Endothelial cell of umbilical vein (primary cell): ENCODE measurements around the gene DYNC2LI1. TPM values are rescaled to one million over a fixed set of nuclear protein-coding genes. Genes with fewer than 3 reads are reported as not detected.

ENCODE experiments used
- BruUV-seq: library from RNA; stranded (reverse); fragments of 400-500 nt; replicated peaks from 2 replicates; lab custom pipeline; 2021; lab: Mats Ljungman, UMichigan
- CTCF ChIA-PET: fragments of 300-600, 350-600 bp; sonication (Branson Sonifier 250); formaldehyde crosslinking; loops from one replicate; lab custom pipeline; 2021; ENCODE audit warnings: antibody characterized with exemption, inconsistent platforms; lab: Charles Lee
- POLR2A ChIA-PET: fragments of 300-600, 350-600 bp; sonication (Branson Sonifier 250); formaldehyde crosslinking; loops from one replicate; lab custom pipeline; 2021; ENCODE audit warnings: antibody characterized with exemption, inconsistent platforms; lab: Charles Lee
- DNase-seq: peaks from one replicate; pipeline ENCODE4 v3.0.0-alpha.2; 2011; ENCODE audit warnings: low read depth, low spot score
- FAIRE-seq: peaks from 2 replicates; lab custom pipeline; 2011; peaks lifted over from hg19 to GRCh38; lab: Jason Lieb, UNC
- H2AFZ ChIP-seq: 2 replicates; pipeline ENCODE4 v1.6.0; 2012; ENCODE audit warnings: low read depth, low read length, control low read depth, inconsistent platforms
- H3K27ac ChIP-seq: 2 replicates; pipeline ENCODE4 v1.5.1; 2011; ENCODE audit warnings: low read depth, mild to moderate bottlenecking, control low read depth, low read length, moderate library complexity; ENCODE audit not compliant: insufficient read depth
- H3K27me3 ChIP-seq, 2 experiments: 2 replicates each; pipeline versions ENCODE4 v1.6.0 to v1.6.1; 2011; ENCODE audit warnings: low read length in 2 of 2, mixed read lengths in 1 of 2; ENCODE audit not compliant: control insufficient read depth in 2 of 2, insufficient read depth in 2 of 2
- H3K36me3 ChIP-seq, 2 experiments: 2 replicates in 1 of 2; 3 replicates in 1 of 2; pipeline ENCODE4 v1.5.1; 2011; ENCODE audit warnings: low read length in 2 of 2, mild to moderate bottlenecking in 1 of 2, moderate library complexity in 1 of 2; ENCODE audit not compliant: control insufficient read depth in 2 of 2, insufficient read depth in 2 of 2; ENCODE audit errors: extremely low read depth in 1 of 2
- H3K4me1 ChIP-seq: 3 replicates; pipeline ENCODE4 v1.5.1; 2011; ENCODE audit warnings: mild to moderate bottlenecking, low read length; ENCODE audit not compliant: control insufficient read depth, insufficient read depth; ENCODE audit errors: extremely low read depth
- H3K4me2 ChIP-seq: 2 replicates; pipeline ENCODE4 v1.6.1; 2011; ENCODE audit warnings: low read length, control low read depth, mixed read lengths; ENCODE audit not compliant: insufficient read depth
- H3K4me3 ChIP-seq, 3 experiments: fragments of 200-600 bp in 1 of 3; sonication (generic), shearing (Covaris generic) in 1 of 3; replicated peaks in 1 of 3; 2 replicates each; pipeline ENCODE4 v1.5.1; 2011 to 2016; ENCODE audit warnings: control low read depth in 3 of 3, low read length in 3 of 3, mild to moderate bottlenecking in 2 of 3, inconsistent platforms in 1 of 3, low read depth in 1 of 3, moderate library complexity in 1 of 3; ENCODE audit not compliant: insufficient read depth in 1 of 3
- H3K79me2 ChIP-seq: 2 replicates; pipeline ENCODE4 v1.6.0; 2012; ENCODE audit warnings: low read length, inconsistent platforms; ENCODE audit not compliant: control insufficient read depth, insufficient read depth
- H3K9ac ChIP-seq: replicated peaks from 2 replicates; pipeline ENCODE3; 2011; ENCODE audit warnings: low read length, control low read depth; ENCODE audit not compliant: insufficient read depth; ENCODE audit errors: extremely low read depth
- H3K9me1 ChIP-seq: replicated peaks from 3 replicates; pipeline ENCODE4 v1.6.0; 2011; ENCODE audit warnings: mild to moderate bottlenecking, low read length; ENCODE audit not compliant: control insufficient read depth, insufficient read depth; ENCODE audit errors: extremely low read depth
- H3K9me3 ChIP-seq: replicated peaks from 2 replicates; pipeline ENCODE4 v1.5.1; 2012; ENCODE audit warnings: low read length, inconsistent platforms; ENCODE audit not compliant: control insufficient read depth, insufficient read depth
- H4K20me1 ChIP-seq: replicated peaks from 2 replicates; pipeline ENCODE3; 2011; ENCODE audit warnings: mild to moderate bottlenecking, low read length; ENCODE audit not compliant: control insufficient read depth, insufficient read depth; ENCODE audit errors: extremely low read depth
- CTCF ChIP-seq, 2 donors: IDR thresholded peaks; 1 replicate in 1 of 2; 2 replicates in 1 of 2; pipeline ENCODE4 v1.5.1; 2011; ENCODE audit warnings: low read length in 2 of 2, mild to moderate bottlenecking in 2 of 2, moderate library complexity in 2 of 2, control low read depth in 1 of 2, inconsistent platforms in 1 of 2, low read depth in 1 of 2; ENCODE audit not compliant: insufficient read depth in 1 of 2; ENCODE audit errors: extremely low read depth in 1 of 2
- EZH2 ChIP-seq: IDR thresholded peaks from 2 replicates; pipeline ENCODE4 v1.6.1; 2012; ENCODE audit warnings: borderline replicate concordance, low read depth, mild to moderate bottlenecking, moderate library complexity, low read length, inconsistent platforms; ENCODE audit not compliant: severe bottlenecking
- FOS ChIP-seq: IDR thresholded peaks from 2 replicates; pipeline ENCODE4 v1.6.1; 2011; ENCODE audit warnings: mild to moderate bottlenecking, low read length, moderate library complexity, borderline replicate concordance; ENCODE audit not compliant: insufficient read depth
- GATA2 ChIP-seq: IDR thresholded peaks from 2 replicates; pipeline ENCODE4 v1.7.0; 2011; ENCODE audit warnings: low read depth, mild to moderate bottlenecking, moderate library complexity, mixed read lengths, low read length; ENCODE audit not compliant: insufficient read length, insufficient read depth
- MAX ChIP-seq: IDR thresholded peaks from 2 replicates; pipeline ENCODE4 v1.6.1; 2011; ENCODE audit not compliant: insufficient read depth, insufficient read length
- MYC ChIP-seq: IDR thresholded peaks from one replicate; pipeline ENCODE4 v1.6.1; 2011; ENCODE audit warnings: mild to moderate bottlenecking, low read depth, low read length
- POLR2A ChIP-seq: IDR thresholded peaks from 2 replicates; pipeline ENCODE4 v1.6.1; 2012; ENCODE audit warnings: low read depth, mild to moderate bottlenecking, control low read depth, low read length
- POLR2AphosphoS5 ChIP-seq: IDR thresholded peaks from 2 replicates; pipeline ENCODE4 v1.6.1; 2012; ENCODE audit warnings: low read depth, mild to moderate bottlenecking, control low read depth, low read length, moderate library complexity; ENCODE audit not compliant: insufficient read depth
- dilution Hi-C: fragments of 300-500 bp; cut with MboI; formaldehyde crosslinking; loops from one replicate; pipeline ENCODE4 v1.15.0; 2019; ENCODE audit warnings: low sequenced_read_pairs; ENCODE audit not compliant: extremely low pct_ligation_motif_present
- intact Hi-C: fragments of 100-400 bp; cut with micrococcal nuclease; formaldehyde crosslinking; loops from one replicate; pipeline ENCODE4 v1.10.0; 2022
- polyA plus RNA-seq, 4 experiments: library from polyadenylated mRNA; depleted of rRNA in 3 of 4; stranded (reverse) in 3 of 4; unstranded in 1 of 4; fragments of >200 nt; gene quantifications; 2 replicates each; pipeline versions ENCODE4 v1.2.1 to v1.2.3, GENCODE V29; 2011 to 2012; ENCODE audit warnings: missing spikeins in 1 of 4
- total RNA-seq: library from RNA; stranded (reverse); gene quantifications from 2 replicates; pipeline ENCODE4 v1.2.3, GENCODE V29; 2021

Gene DYNC2LI1
- total and polyA plus RNA-seq, 2 donors (not counting 3 experiments of a cell fraction or from before 2014, with no cell fraction given): 4.2 to 8.7 TPM

- no peaks in the 10 kb centered on the region for H3K79me2 ChIP-seq
- dilution Hi-C loops (no loop called here), intact Hi-C loops (no loop called here)
- FAIRE-seq (no peak), DNase-seq (no peak)
- H3K27ac ChIP-seq: no peak overlapping the region
- ChIA-PET CTCF (no interaction called here), POLR2A (no interaction called here)
- no peak overlapping the region for H3K4me2 ChIP-seq
- no peaks in the 10 kb centered on the region for H3K27me3 ChIP-seq
- no TSS peak for BruUV-seq
- no peaks in the 10 kb centered on the region for H3K9me3 ChIP-seq
- no peak overlapping the region for H3K4me3 ChIP-seq
- H4K20me1 ChIP-seq: no peaks in the 10 kb centered on the region
- H3K9ac ChIP-seq: no peak overlapping the region
- TF ChIP-seq GATA2: no peak
- no peak for TF ChIP-seq MYC
- no peaks in the 10 kb centered on the region for H3K36me3 ChIP-seq
- H3K4me1 ChIP-seq: no peaks in the 10 kb centered on the region
- no peaks in the 10 kb centered on the region for H3K9me1 ChIP-seq
- no peak overlapping the region for H2AFZ ChIP-seq
Observed at GRCh38 chr2:43810452-43810851, 36.6 kb downstream of the DYNC2LI1 start.

DNA sequence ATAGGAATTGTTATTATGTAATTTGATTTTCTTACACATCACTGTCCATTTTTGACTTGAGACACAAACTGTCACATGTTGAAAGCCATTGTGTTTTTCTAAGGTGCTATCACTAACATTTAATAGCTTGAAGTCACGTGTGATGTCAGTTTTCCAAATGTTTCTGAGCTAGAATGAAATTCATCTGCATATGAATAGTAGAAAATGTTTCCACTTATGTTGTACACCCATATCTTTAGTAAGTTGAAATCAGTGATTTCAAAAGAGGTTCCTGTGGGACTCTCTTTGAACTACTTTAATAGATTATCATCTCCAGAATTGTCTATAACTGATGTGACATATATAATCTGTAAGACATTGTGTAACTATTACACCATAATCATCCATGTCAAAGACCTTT, 37.0 kb downstream of the DYNC2LI1 start:
- Histone ChIP-seq H3K4me1 (no peaks in the 10 kb centered on the region), H3K9ac (no peak overlapping the region), H3K4me3 (no peak overlapping the region), H3K27me3 (no peaks in the 10 kb centered on the region), H3K9me1 (no peaks in the 10 kb centered on the region), H4K20me1 (no peaks in the 10 kb centered on the region), H2AFZ (no peak overlapping the region), H3K4me2 (no peak overlapping the region), H3K36me3 (no peaks in the 10 kb centered on the region), H3K79me2 (no peaks in the 10 kb centered on the region), H3K9me3 (no peaks in the 10 kb centered on the region), H3K27ac (no peak overlapping the region)
- BruUV-seq: no TSS peak
- POLR2A ChIA-PET: no interaction called here
- intact Hi-C loops (no loop called here), dilution Hi-C loops (no loop called here)
- TF ChIP-seq FOS: no peak
- TF ChIP-seq POLR2AphosphoS5: no peak
- TF ChIP-seq CTCF (IDR thresholded peaks at IDR 0.05; ENCODE audit: extremely low read depth in 1 of 2, insufficient read depth in 1 of 2, low read depth in 1 of 2, low read length in 2 of 2): no peak
- TF ChIP-seq EZH2: no peak
- TF ChIP-seq POLR2A: no peak
- no peak for TF ChIP-seq GATA2
- no peak for TF ChIP-seq MYC
- no peak for TF ChIP-seq MAX
- CTCF ChIA-PET: no interaction called here
- DNase-seq: no peak
- no peak for FAIRE-seq
